OCI-LY3 (cell line): ENCODE measurements around the gene CHN2.

Experiments
- EZH2phosphoT487 ChIP-seq: fragments of 200-600 bp; shearing (Covaris generic); IDR thresholded peaks from 2 replicates; pipeline ENCODE4 v1.6.1; 2018; ENCODE audit warnings: antibody characterized with exemption, mixed run types, low read depth
- TF ChIP-seq, protein P1 (sequence below): fragments of 200-600, 300-600 bp; sonication (generic); IDR thresholded peaks from 2 replicates; pipeline ENCODE4 v1.5.1; 2014; ENCODE audit warnings: antibody characterized with exemption, low read length, low read depth

DNA sequence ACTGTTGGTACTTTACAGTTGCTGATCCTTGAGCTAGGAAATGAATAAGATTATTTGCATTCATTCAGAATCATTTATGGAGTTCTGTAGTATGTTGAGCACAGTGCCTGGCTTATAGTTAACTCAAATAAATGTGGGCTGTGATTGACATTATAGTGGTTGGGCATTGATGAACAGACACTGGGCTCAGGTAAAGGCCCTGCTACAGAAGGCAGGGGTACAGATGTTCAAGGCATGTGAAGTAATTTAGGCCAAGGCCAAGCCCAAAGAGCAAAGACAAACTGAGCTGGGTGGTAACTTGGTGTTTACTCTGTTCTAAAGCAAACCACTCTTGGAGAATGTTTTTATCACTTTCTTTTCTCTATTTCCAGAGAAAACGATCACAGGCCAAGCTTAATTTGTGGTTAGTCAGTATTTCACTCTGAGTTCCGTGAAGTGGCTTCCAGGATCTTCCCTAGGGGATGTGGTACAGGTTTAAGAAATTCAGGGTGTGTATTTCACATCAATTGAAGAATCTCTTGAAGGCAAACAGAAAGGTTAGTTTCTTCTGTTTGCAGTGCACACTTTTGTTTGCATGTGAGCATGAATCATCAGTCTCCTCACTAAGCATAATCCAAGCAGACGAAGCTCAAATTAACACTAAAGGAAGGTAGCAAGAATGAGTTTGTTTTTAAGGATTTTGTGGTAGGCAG lies 255.1 kb downstream of the CHN2 start:
- TF ChIP-seq, protein P1, sequence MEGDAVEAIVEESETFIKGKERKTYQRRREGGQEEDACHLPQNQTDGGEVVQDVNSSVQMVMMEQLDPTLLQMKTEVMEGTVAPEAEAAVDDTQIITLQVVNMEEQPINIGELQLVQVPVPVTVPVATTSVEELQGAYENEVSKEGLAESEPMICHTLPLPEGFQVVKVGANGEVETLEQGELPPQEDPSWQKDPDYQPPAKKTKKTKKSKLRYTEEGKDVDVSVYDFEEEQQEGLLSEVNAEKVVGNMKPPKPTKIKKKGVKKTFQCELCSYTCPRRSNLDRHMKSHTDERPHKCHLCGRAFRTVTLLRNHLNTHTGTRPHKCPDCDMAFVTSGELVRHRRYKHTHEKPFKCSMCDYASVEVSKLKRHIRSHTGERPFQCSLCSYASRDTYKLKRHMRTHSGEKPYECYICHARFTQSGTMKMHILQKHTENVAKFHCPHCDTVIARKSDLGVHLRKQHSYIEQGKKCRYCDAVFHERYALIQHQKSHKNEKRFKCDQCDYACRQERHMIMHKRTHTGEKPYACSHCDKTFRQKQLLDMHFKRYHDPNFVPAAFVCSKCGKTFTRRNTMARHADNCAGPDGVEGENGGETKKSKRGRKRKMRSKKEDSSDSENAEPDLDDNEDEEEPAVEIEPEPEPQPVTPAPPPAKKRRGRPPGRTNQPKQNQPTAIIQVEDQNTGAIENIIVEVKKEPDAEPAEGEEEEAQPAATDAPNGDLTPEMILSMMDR: no peak
- TF ChIP-seq EZH2phosphoT487: no peak
